Measurements from ENCODE around the gene KCND3.
"Not testable (repeated sequence)": the region's sequence is repeated elsewhere in the genome, so short reads cannot be mapped to it uniquely, and the experiment has no call there.

The KCND3 gene

GRCh38 chr1:111801071-111801850 is 188.2 kb downstream of the KCND3 start:
- DNase-seq (ENCODE audit: low read depth in 1 of 2, low spot score in 1 of 2) = no peak
- Histone ChIP-seq H3K4me3 (replicated peaks; ENCODE audit: insufficient read depth, low read length) (no peak overlapping the region), H3K27ac (replicated peaks) (no peak overlapping the region), H3K27me3 (ENCODE audit: insufficient read depth, poor library complexity, severe bottlenecking) (peaks cover 2% of the 10 kb centered on the region)
- TF ChIP-seq GABPA (IDR thresholded peaks at IDR 0.05; ENCODE audit: low read depth) = no peak
- TF ChIP-seq CTCF (IDR thresholded peaks at IDR 0.05; ENCODE audit: insufficient read depth, low read length) = no peak
- TF ChIP-seq SPI1 (IDR thresholded peaks at IDR 0.05; ENCODE audit: borderline replicate concordance, low read depth) = no peak

GRCh38 chr1:111799722-111800121 is 189.7 kb downstream of the KCND3 start:
- not testable (repeated sequence) for H3K27ac ChIP-seq (replicated peaks); H3K4me3 ChIP-seq (replicated peaks; ENCODE audit: insufficient read depth, low read length); H3K27me3 ChIP-seq (ENCODE audit: insufficient read depth, poor library complexity, severe bottlenecking); DNase-seq (ENCODE audit: low read depth in 1 of 2, low spot score in 1 of 2)

DNA sequence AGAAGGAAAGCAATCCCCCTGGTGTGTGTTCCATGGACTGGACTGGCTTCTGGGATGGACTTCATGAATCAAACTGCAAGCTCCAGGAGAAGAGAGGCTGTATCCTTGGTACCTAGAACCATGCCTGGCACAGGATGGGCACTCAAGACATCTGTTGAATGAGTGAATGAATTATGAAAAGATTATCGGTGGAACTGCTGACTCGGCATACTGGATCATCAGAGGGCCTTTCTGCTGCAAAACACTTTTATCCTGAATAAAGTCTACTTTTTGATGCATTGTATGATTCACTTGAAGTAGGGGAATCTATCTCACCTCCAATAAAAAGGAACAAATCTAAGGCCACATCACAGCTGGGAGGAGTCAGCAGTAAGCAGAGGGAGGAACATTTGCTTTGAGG is 190.9 kb downstream of the KCND3 start:
- no peak for DNase-seq (ENCODE audit: low read depth in 1 of 2, low spot score in 1 of 2)
- no peak overlapping the region for H3K4me3 ChIP-seq (replicated peaks; ENCODE audit: insufficient read depth, low read length)
- TF ChIP-seq GABPA (IDR thresholded peaks at IDR 0.05; ENCODE audit: low read depth) (no peak), POLR2AphosphoS5 (IDR thresholded peaks at IDR 0.05; ENCODE audit: low read depth) (no peak), SPI1 (IDR thresholded peaks at IDR 0.05; ENCODE audit: borderline replicate concordance, low read depth) (no peak), CTCF (IDR thresholded peaks at IDR 0.05; ENCODE audit: insufficient read depth, low read length) (no peak)
- TF ChIP-seq, protein P1, sequence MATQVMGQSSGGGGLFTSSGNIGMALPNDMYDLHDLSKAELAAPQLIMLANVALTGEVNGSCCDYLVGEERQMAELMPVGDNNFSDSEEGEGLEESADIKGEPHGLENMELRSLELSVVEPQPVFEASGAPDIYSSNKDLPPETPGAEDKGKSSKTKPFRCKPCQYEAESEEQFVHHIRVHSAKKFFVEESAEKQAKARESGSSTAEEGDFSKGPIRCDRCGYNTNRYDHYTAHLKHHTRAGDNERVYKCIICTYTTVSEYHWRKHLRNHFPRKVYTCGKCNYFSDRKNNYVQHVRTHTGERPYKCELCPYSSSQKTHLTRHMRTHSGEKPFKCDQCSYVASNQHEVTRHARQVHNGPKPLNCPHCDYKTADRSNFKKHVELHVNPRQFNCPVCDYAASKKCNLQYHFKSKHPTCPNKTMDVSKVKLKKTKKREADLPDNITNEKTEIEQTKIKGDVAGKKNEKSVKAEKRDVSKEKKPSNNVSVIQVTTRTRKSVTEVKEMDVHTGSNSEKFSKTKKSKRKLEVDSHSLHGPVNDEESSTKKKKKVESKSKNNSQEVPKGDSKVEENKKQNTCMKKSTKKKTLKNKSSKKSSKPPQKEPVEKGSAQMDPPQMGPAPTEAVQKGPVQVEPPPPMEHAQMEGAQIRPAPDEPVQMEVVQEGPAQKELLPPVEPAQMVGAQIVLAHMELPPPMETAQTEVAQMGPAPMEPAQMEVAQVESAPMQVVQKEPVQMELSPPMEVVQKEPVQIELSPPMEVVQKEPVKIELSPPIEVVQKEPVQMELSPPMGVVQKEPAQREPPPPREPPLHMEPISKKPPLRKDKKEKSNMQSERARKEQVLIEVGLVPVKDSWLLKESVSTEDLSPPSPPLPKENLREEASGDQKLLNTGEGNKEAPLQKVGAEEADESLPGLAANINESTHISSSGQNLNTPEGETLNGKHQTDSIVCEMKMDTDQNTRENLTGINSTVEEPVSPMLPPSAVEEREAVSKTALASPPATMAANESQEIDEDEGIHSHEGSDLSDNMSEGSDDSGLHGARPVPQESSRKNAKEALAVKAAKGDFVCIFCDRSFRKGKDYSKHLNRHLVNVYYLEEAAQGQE (IDR thresholded peaks at IDR 0.05; ENCODE audit: insufficient replicate concordance, low read depth) = no peak
- H3K27me3 ChIP-seq (ENCODE audit: insufficient read depth, poor library complexity, severe bottlenecking) = peaks cover 2% of the 10 kb centered on the region
- H3K27ac ChIP-seq (replicated peaks) = no peak overlapping the region

DNA sequence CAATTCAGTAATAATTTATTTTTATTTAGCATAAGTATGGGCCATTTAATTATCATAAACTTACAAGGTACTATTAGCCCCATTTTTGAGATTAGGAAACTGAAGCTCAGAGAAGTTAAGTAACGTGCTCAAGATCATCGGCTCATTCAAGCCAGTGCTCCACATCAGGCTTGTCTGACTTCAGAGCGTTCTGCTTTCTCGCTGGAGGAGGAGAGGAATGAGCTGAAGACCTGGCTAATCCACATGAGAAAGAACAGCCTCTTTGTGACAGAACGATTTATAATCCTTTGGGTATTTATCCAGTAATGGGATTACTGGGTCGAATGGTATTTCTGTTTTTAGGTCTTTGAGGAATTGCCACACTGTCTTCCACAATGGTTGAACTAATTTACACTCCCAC is 194.1 kb downstream of the KCND3 start:
- TF ChIP-seq POLR2AphosphoS5 (IDR thresholded peaks at IDR 0.05; ENCODE audit: low read depth) (no peak), GABPA (IDR thresholded peaks at IDR 0.05; ENCODE audit: low read depth) (no peak), SPI1 (IDR thresholded peaks at IDR 0.05; ENCODE audit: borderline replicate concordance, low read depth) (no peak), CTCF (IDR thresholded peaks at IDR 0.05; ENCODE audit: insufficient read depth, low read length) (no peak)
- TF ChIP-seq, protein P1 (IDR thresholded peaks at IDR 0.05; ENCODE audit: insufficient replicate concordance, low read depth) = no peak
- H3K4me3 ChIP-seq (replicated peaks; ENCODE audit: insufficient read depth, low read length) = no peak overlapping the region
- DNase-seq (ENCODE audit: low read depth in 1 of 2, low spot score in 1 of 2) = no peak
- no peak overlapping the region for H3K27ac ChIP-seq (replicated peaks)
- peaks cover 2% of the 10 kb centered on the region for H3K27me3 ChIP-seq (ENCODE audit: insufficient read depth, poor library complexity, severe bottlenecking)
